Peyer's patch (tissue), 4 donors: ENCODE results near the gene KRTAP13-3.

Source experiments
- POLR2A ChIP-seq, 2 donors: fragments of 450-650 bp; IDR thresholded peaks; one replicate each; pipeline ENCODE4 v1.5.1; 2017; ENCODE audit warnings: antibody characterized with exemption in 2 of 2, mild to moderate bottlenecking in 2 of 2, moderate library complexity in 2 of 2
- TF ChIP-seq, protein P1 (sequence below), 6 experiments: fragments of 450-650 bp in 4 of 6; fragments of 200-600 bp in 2 of 6; sonication (generic) in 1 of 6; IDR thresholded peaks; one replicate each; pipeline ENCODE4 v1.5.1; 2017 to 2019; ENCODE audit warnings: antibody characterized with exemption in 6 of 6, mild to moderate bottlenecking in 3 of 6, moderate library complexity in 1 of 6

DNA sequence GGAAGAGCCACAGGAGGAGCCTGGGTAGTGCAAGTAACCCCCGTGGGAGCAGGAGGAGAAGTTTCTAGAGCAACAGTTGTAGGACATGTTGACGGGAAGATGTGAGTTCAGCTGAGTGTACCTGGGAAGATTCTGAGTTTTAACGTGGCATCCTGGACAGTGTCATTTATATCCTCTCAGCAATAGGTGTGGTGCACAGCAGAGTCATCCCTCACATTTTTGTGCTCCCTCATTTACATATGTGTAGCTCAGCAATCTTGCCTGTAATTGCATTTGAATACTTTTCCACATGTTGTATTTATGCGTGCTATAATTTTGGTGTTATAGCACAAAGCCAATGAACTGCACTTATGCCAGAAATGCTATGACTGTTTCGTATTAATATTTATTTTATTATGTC lies at the start of gene KRTAP13-3:
- TF ChIP-seq, protein P1, sequence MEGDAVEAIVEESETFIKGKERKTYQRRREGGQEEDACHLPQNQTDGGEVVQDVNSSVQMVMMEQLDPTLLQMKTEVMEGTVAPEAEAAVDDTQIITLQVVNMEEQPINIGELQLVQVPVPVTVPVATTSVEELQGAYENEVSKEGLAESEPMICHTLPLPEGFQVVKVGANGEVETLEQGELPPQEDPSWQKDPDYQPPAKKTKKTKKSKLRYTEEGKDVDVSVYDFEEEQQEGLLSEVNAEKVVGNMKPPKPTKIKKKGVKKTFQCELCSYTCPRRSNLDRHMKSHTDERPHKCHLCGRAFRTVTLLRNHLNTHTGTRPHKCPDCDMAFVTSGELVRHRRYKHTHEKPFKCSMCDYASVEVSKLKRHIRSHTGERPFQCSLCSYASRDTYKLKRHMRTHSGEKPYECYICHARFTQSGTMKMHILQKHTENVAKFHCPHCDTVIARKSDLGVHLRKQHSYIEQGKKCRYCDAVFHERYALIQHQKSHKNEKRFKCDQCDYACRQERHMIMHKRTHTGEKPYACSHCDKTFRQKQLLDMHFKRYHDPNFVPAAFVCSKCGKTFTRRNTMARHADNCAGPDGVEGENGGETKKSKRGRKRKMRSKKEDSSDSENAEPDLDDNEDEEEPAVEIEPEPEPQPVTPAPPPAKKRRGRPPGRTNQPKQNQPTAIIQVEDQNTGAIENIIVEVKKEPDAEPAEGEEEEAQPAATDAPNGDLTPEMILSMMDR (IDR thresholded peaks at IDR 0.05): no peak
- TF ChIP-seq POLR2A (IDR thresholded peaks at IDR 0.05): no peak
